ENCODE measurements around the gene IGFL1.
"Not testable (repeated sequence)": the region's sequence is repeated elsewhere in the genome, so short reads cannot be mapped to it uniquely, and the experiment has no call there.

The IGFL1 gene

DNA sequence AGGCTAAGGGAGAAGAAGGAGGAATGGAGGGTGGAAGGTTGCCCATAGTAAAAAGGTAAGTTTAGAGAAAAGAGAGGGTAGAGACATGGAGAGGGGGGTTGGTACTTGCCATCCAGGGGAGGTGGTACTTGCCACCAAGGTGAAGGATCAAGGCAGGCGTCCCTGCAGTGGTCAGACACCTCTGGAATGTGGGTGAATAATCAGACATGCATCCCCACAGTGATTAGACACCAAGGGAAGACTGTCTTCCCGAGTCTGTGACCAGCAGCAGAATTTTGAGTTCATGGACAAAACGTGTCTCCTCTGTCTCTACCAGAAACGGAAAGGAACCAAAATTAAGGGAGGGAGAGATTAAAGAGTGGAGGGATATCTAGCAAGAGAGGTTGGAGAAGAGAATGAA is 27.1 kb upstream of the IGFL1 start:
- DNase-seq (ENCODE audit: low spot score) = no peak

DNA sequence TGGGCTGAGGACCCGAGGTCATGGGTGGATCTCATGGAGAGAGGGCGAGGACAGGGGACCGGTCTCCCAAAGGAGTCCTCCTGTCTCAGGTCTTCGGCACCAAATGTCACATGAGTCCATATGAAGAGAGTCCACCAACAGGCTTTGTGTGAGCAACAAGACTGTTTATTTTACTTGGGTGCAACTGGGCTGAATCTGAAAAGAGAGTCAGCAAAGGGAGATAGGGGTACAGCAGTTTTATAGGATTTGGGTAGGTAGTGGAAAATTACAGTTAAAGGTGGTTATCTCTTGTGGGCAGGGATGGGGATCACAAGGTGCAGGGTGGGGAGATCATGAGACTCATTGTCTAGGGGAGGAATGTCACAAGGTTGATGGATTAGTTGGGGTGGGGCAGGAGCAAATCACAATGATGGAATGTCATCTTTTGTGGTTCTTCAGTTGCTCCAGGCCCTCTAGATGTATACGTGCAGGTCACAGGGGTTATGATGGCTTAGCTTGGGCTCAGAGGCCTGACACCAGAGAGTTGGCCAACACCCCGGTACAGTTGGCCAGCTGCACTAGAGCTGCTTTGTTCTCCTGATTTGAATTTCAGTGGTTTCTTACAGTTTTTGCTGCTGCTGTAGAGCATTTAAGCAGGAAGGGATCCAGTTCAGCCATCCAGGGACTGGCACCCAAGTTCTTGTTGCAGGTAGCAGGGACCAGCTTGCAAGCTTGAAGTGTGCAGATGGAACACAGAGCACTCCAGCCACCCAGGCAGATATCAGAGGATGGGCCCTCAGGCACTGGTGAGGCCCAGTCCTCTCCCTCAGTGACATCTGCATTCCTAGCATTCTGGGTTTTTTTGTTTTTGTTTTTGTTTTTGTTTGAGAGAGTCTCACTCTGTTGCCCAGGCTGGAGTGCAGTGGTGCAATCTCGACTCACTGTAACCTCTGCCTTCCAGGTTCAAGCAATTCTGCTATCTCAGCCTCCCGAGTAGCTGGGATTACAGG is 26.4 kb upstream of the IGFL1 start:
- DNase-seq (ENCODE audit: low spot score) = no peak

DNA sequence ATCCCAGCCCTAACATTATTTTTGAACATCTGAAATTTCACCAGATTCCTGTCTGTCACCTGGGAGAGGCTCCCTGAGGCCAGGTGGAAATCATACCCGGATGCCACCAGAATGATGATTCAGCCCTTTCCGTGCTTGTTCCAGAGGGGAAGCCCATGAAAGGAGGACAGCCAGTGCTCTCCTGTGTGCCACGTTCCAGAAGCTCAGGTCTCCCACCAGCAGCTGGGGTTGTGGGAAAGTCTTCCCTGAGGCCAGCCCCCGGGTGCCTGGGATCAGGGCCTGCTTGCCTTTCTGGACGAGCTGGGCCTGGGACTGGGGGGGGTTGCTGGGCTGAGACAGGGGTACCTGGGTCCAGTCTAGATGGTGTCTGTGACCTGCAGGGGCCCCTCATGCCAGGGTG is 25.5 kb upstream of the IGFL1 start:
- DNase-seq (ENCODE audit: low spot score) = no peak

DNA sequence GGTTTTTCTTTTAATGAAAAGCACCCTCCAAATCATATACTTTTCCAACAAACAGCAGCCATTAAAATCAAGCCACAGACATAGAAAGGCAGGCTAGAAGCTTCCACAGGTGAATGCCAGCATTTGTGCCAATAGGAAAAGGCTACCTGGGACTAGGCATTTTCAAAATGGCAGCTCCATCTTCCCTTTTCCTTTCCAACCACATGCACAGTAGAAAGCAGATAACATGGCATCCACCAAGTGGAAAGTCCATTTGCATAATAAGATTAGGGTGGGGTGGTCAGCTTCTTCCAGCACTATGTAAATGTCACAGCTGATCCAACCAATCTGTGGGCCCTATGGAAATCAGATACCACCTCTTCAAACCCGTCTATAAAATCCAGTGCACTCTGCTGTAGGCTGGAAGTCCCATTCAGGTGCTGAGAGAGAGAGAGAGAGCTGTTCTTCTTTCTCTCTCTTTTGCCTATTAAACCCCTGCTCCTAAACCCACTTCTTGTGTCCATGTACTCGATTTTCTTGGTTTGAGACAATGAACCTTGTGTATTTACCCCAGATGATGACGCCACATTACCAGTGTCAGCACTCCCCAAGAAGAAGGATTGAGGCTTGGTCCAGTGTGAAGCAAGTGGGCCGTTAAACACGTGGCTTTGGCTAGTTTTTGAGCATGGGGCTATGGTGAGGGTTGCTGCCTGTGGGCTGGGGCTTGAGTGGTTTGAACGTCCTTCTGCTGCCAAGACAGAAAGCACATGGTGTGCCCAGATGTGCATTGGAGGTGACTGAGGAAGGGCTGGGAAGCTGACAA is 24.2 kb upstream of the IGFL1 start:
- no peak for DNase-seq (ENCODE audit: low spot score)

DNA sequence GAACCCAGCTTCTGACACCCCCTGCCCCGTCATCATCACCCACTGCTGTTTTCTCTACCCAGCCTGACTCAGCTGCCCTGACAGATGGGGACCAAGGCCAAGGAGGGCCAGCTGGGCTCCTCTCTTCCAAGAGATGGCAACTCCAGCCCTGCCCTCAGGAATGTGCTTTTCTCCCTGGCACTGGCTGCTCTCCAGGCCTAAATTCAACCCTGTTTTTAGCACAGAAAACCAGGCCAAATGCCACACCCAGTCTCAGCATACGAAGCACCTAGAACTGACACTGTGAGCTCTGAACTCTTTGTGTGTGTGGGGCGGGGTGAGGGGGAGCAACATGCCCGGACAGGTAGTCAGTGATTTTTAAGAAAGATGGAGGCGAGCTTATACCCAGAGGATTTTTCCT is 23.4 kb upstream of the IGFL1 start:
- DNase-seq (ENCODE audit: low spot score) = no peak

DNA sequence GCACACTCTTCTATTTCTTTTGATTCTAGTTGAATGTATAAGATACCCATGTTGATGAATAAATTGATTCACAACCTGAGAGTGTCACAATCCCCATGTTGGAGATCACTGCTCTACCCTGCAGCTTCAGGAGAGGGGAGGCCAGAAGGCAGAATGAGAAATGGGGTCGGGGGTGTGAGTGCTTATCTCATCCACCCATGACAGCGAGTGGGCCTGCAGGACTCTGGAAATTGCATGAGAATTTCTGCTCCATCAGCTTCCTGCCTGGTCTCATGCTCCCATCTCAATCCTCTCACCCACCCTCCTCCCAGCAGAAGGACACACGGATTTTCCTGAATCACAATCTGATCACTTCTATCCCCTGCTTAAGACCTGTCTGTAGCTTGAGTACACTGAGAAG is 22.9 kb upstream of the IGFL1 start:
- no peak for DNase-seq (ENCODE audit: low spot score)

DNA sequence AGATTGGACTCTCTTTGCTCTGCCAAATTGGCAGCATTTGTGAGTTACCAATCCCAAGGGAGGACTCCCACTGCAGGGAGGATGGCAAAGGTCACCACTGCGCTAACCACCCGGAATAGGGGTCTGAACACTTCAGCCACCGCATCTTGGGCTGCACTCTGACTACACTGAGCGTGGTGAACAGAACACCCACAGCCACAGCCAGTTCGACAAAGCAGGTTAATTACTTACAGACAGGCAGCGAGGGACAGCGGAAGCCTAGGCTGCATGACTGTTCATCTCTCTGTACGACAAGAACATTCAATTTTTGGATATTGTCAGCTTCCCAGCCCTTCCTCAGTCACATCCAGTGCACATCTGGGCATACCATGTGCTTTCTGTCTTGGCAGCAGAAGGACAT is 21.7 kb upstream of the IGFL1 start:
- not testable (repeated sequence) for DNase-seq (ENCODE audit: low spot score)

DNA sequence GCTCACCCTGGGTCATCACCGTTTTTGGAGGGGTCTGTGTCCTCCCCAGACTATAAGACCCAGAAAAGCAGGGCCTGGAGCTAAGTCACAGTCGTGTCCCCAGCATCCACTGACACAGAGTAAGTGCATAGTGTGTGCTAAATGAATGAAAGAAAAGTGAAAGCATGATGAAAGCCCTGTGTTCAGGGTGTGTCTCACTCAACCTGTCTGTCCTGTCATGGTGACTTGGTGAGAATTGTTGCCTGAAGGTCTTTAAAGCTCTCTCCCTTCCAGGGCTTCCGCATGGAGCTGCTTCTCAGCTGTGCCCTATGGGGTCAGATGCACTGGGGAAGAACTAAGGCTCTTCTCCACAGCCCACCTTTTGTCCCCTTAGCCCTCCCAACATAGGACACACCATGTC is 20.5 kb upstream of the IGFL1 start:
- DNase-seq (ENCODE audit: low spot score) = no peak

DNA sequence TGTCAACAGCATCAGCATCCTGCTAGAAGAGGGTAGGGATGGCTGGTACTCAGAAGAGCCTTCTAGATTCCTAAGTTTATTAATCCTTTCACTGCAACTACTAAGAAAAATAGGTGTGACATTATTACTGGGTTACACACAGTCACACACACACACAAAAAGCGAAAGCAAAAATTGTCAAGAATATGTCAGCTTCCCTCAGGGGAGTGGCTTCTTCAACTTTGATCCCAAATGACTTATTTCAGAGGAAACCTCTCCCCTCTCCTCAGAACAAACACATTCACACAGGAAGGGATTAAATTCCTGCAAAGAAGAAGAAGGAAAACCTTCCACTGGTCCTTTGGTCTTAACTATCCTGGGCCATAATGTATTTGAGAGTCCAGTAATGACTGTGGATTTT is 20.1 kb upstream of the IGFL1 start:
- DNase-seq (ENCODE audit: low spot score) = no peak

DNA sequence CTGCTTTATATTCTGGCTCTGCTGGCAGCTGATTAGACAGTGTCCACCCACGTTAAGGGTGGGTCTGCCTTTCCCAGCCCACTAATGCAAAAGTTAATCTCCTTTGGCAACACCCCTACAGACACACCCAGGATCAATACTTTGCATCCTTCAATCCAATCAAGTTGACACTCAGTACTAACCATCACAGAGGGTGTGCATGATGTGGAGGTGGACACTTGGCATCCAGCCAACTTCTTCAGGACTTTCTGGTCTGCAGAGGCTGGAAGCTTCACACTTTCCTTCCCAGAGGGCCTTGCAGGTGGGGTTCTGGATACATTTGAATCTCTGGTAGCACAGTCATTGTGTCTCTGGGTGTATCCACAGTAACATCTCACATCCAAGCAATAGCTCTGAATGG is 18.9 kb upstream of the IGFL1 start:
- no peak for DNase-seq (ENCODE audit: low spot score)

DNA sequence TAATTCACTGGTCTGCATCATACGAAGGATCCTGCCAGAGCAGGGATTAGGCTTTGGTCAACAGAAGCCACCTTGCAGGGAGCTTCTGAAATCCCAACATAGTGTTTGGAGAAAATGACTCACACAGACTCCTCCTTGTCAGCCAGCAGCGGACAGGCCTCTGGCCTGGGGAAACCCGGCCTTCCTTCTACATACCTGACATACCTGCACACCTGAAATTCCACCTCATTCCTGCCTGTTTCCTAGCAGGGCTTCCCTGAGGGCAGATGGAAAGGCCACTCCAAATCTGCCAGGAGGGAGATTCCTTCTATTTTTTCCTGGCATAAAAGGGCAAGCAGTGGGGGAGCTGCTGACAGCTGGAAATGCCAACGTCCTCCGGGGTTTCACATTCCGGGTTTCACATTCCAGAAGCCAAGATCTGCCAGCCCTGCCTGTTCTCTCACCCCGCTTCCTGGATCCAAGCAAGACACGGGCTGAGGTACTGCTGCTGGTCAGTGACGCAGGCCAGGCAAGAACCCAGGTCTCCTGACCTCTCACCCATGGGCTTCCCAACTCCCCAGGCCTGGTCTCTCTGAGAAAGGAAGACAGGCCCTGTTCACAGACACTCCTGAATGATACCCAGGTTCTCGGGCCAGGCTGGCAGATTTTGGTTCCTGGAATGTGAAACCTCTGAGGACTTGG is 18.2 kb upstream of the IGFL1 start:
- no peak for DNase-seq (ENCODE audit: low spot score)

DNA sequence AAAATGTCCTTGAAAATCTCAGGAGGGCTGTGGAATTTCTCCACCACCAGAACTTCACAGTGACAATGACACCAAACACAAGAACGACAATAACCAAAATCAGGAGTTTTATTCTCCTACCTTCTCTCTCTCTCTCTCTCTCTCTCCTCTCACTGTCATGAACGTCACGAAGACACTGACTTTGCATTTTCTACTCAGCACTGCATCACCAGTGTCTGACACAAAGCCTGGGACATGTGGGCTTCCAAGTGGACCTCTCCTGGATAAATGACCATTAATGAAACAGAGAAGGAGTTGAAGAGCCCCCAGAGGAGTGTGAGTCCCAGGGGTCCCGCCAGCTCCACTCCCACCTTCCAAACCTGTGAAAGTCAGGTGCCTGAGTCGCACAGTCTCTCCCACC is 16.9 kb upstream of the IGFL1 start:
- not testable (repeated sequence) for DNase-seq (ENCODE audit: low spot score)

DNA sequence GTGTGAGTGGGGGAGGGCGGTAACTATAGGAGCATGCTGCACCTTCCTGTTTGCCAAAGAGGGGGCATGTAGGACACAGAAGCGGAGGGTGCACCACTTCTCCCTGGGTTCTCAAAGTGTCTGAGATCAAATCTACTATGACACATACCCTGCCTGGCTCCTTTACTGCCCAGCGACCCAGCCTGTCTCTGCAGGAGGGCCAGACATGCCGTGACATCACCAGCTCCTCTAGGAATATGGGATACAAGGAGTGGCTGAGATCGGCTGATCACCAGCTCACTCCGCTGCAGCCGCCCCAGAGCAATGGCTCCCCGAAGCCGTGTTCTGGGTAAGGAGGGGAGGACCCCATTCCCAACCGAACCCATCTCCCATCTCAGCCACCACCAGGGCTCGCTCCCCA is 16.4 kb upstream of the IGFL1 start:
- no peak for DNase-seq (ENCODE audit: low spot score)

DNA sequence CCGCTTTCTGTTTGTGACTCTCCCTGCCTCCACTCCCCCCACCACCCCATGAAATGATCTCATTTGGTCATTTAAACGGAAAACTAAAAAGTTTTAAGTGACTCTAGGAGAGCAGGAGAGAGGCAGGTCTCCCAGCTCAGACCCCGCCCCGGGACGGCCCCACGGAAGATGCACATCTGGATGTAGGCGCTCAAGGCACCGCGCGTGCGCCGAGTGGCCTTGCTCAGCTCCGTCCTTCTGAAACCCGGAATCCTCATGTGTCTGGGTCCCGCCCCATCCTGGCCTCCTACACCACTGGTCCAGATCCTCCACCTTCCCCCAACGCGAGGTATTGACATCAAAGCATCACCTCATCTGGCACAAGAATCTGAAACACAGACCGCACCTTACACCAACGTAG is 15.7 kb upstream of the IGFL1 start:
- DNase-seq (ENCODE audit: low spot score) = no peak

DNA sequence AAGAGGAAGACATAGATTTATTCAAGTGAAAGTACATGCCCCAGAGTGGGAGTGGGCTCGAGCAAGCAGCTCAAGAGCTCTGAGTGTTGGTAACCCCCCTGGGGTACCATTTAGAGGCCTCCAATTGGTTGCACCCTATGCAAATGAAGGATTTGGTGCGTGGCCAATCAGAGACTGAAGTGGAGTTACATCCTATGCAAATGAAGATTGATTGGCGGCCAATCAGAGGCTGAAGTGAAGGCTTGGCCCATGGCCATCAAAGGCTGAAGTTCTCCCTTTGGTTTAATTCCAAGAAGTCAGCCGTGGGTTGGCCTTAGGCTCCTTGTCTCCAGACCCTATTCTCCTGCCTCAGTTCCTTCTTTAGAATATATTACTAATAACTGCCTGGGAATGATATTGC is 12.9 kb upstream of the IGFL1 start:
- no peak for DNase-seq (ENCODE audit: low spot score)

DNA sequence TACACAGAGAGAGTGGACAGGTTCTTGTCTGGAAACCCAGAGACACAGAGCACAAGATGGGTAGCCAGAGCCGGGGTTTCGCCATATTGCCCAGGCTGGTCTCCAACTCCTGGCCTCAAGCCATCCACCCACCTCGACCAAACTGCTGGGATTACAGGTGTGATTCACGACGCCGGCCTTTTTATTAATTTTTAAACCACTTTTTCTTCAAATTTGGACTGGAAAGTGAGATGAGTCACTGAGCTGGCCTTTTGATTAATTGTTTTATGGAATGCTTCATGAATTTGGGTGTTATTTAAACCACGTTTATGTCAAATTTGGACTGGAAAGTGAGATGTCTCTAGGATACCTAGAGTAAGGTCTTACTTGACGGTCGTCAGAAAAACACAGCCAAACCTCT is 12.1 kb upstream of the IGFL1 start:
- no peak for DNase-seq (ENCODE audit: low spot score)

DNA sequence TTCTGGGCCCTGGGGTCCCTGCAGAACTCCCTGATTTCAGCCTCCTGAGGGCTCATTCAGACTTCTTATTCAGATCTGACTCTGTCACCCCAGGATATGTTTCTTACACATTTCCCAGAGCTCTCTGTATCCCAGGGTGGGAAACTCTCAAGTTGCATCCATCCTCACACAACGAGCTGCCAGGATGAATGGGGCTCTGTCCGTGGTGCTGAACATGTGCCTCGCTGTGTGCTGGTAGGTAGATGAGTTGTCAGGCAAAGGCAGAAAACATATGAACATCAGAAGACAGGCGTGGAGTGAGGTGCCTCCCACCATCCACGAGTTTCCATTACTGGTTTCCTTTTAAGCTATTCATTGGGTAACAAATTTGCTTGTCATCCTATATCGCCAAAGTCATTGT is 11.4 kb upstream of the IGFL1 start:
- no peak for DNase-seq (ENCODE audit: low spot score)

DNA sequence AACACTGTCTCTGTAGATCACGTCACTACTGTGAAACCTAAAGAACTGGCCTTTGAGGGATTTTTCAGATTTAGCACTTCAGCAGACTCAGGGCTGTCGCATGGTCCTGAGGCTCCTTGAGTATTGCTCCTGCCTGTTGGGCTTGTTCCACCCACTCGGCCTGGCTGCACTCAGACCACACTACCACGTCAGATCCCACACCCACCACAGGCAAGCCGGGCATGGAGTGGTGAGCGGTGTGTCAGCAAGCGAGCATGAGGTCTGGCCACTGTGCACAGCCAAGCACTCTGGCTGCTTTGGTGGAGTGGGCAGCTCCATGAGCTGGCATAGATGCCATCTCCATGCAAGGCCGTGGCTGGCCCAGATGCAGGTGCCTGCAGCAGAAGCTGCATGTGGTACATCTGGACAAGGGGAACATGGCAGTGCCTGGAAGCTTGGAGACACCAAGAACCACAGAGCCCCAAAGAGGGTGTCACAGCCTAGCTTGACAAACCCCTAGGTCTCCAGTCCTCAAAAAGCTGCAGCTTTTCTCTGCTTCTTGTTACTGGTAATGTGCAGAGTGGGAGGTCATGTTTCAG is 9.4 kb upstream of the IGFL1 start:
- DNase-seq (ENCODE audit: low spot score) = no peak

DNA sequence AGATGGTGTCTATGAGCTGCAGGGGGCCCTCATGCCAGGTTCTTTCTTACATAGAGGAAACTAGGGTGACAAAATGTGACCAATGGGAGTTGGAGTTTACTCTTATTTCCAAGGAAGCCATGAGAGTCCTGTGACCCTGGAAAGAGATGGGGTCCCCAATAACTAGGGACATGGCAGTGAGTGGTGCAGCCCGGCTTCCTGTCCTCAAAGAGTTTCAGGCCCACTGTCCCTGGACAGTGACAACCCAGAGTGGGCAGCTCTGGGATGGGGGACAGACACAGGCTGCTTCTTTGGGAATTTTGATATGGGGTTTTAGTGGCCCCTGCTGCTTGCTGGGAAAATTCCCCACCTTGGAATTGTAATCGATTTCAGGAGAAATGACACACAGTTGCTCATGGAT is 8.4 kb upstream of the IGFL1 start:
- DNase-seq (ENCODE audit: low spot score) = no peak

DNA sequence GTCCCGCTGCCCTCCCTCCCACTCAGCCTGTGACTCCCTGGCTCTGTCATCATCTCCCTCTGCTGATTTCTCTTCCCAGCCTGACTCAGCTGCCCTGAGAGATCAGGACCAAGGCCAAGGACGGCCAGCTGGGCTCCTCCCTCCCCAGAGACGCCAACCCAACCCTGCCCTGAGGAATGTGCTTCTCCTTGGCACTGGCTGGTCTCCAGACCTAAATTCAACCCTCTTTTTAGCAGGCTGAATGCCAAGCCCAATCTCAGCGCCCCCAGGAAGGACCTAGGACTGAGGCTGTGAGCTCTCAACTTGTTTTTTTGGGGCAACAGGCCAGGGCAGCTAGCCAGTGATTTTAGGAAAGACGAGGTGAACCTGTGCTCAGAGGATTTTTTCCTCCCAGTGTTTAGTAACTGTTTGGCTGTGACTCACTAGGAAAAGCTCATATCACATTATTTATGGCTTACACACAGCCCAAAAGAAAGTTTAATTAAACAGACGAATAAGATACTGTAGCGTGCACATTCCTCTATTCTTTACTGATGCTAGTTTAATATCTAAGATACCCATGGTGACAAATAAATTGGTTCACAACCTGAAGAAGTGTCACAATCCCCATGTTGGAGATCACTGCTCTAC is 7.4 kb upstream of the IGFL1 start:
- DNase-seq (ENCODE audit: low spot score) = no peak

DNA sequence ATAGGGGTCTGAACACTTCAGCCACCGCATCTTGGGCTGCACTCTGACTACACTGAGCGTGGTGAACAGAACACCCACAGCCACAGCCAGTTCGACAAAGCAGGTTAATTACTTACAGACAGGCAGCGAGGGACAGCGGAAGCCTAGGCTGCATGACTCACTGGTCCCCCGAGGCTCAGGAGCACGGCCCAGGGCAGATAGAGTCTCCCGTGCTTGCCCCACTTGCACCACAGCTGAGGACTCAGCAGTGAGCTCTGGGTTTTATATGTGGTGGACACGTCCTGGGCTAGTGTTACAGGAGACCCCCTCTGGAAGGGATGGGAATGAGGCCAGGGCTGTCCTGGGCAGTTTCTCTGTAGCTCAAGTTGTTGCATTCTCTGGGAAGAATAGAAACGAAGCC is 5.8 kb upstream of the IGFL1 start:
- not testable (repeated sequence) for DNase-seq (ENCODE audit: low spot score)

DNA sequence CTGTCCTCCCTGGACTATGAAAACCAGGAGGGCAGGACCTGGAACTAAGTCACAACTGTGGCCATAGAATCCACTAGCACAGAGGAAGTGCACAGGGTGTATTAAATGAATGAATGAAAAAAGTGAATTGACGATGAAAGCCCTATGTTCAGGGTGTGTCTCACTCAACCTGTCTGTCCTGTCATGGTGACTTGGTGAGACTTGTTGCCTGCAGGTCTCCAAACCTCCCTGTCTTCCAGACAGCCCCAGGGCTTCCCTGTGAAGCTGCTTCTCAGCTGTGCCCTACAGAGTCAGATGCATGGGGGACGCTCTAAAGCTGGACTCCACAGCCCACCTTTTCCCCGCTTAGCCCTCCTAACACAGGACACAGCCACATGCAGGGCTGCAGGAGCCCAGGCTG is 4.8 kb upstream of the IGFL1 start:
- no peak for DNase-seq (ENCODE audit: low spot score)

Data from cerebellar cortex (tissue), 1 donor.